ENCODE results near the gene MAP4K1. TPM values are rescaled to one million over a fixed set of nuclear protein-coding genes. Genes with fewer than 3 reads are reported as not detected.

MAP4K1 gene
- total and polyA plus RNA-seq, 7 donors: 0.36 to 1.4 (median 0.68) TPM

GRCh38 chr19:38563475-38563874, 54.3 kb downstream of the MAP4K1 start:
- DNase-seq (peak in 1 of 2 donors; percentile 7), ATAC-seq (no peak)
- WGBS, 3 donors: 95 to 97% (median 96%) methylated on average over 9 of the region's 9 CpGs
- no peak overlapping the region for H3K4me3 ChIP-seq
- H3K27ac ChIP-seq: no peak overlapping the region
- peaks cover 3 to 97% of the 10 kb centered on the region in 2 donors for H3K36me3 ChIP-seq (ENCODE audit: insufficient read depth in 1 of 2, low read depth in 1 of 2)
- no peak for TF ChIP-seq CTCF (IDR thresholded peaks at IDR 0.05)
- intact Hi-C loops (cut with DNase I): no loop called here
- no peaks in the 10 kb centered on the region for H3K9me3 ChIP-seq
- H3K4me1 ChIP-seq: no peaks in the 10 kb centered on the region
- no peaks in the 10 kb centered on the region for H3K27me3 ChIP-seq (ENCODE audit: insufficient read depth in 3 of 3, low read length in 2 of 3)

- ATAC-seq (peak in 3 of 4 donors; percentile 4 to 20 (median 11)), DNase-seq (peak in 1 of 2 donors; percentile 45)
- H3K27me3 ChIP-seq (ENCODE audit: insufficient read depth in 3 of 3, low read length in 2 of 3): no peaks in the 10 kb centered on the region
- no peak for TF ChIP-seq CTCF (IDR thresholded peaks at IDR 0.05)
- 68 to 74% (median 70%) methylated on average over 6 of the region's 6 CpGs for WGBS, 3 donors
- intact Hi-C loops (cut with DNase I): no loop called here
- H3K4me3 ChIP-seq: no peak overlapping the region
- no peaks in the 10 kb centered on the region for H3K9me3 ChIP-seq
- peaks cover 3 to 97% of the 10 kb centered on the region in 2 donors for H3K36me3 ChIP-seq (ENCODE audit: insufficient read depth in 1 of 2, low read depth in 1 of 2)
- no peak overlapping the region for H3K27ac ChIP-seq
- no peaks in the 10 kb centered on the region for H3K4me1 ChIP-seq
Measured at GRCh38 chr19:38562096-38562495, 55.7 kb downstream of the MAP4K1 start.

GRCh38 chr19:38561658-38562057, 56.1 kb downstream of the MAP4K1 start:
- TF ChIP-seq CTCF (IDR thresholded peaks at IDR 0.05): no peak
- Histone ChIP-seq H3K27me3 (ENCODE audit: insufficient read depth in 3 of 3, low read length in 2 of 3) (no peaks in the 10 kb centered on the region), H3K36me3 (ENCODE audit: insufficient read depth in 1 of 2, low read depth in 1 of 2) (peaks cover under 1 to 97% of the 10 kb centered on the region in 2 donors), H3K4me3 (no peak overlapping the region), H3K9me3 (no peaks in the 10 kb centered on the region), H3K27ac (no peak overlapping the region), H3K4me1 (no peaks in the 10 kb centered on the region)
- intact Hi-C loops (cut with DNase I): no loop called here
- WGBS, 3 donors: 85 to 90% (median 87%) methylated on average over 11 of the region's 11 CpGs
- ATAC-seq: peak in 3 of 4 donors; percentile 11 to 18 (median 14)
- no peak for DNase-seq

- H3K9me3 ChIP-seq: no peaks in the 10 kb centered on the region
- H3K4me3 ChIP-seq: no peak overlapping the region
- H3K27ac ChIP-seq: no peak overlapping the region
- no peaks in the 10 kb centered on the region for H3K27me3 ChIP-seq (ENCODE audit: insufficient read depth in 3 of 3, low read length in 2 of 3)
- 92 to 93% (median 92%) methylated on average over 36 to 42 of the region's 42 CpGs for WGBS, 3 donors
- H3K4me1 ChIP-seq: no peaks in the 10 kb centered on the region
- ATAC-seq (peak in 3 of 4 donors; percentile 9 to 19 (median 15)), DNase-seq (peak in 1 of 2 donors; percentile 50)
- peaks cover 0 to 97% of the 10 kb centered on the region in 2 donors for H3K36me3 ChIP-seq (ENCODE audit: insufficient read depth in 1 of 2, low read depth in 1 of 2)
- no peak for TF ChIP-seq CTCF (IDR thresholded peaks at IDR 0.05)
- intact Hi-C loops (cut with DNase I): no loop called here
Measured at GRCh38 chr19:38561053-38561606, 56.6 kb downstream of the MAP4K1 start.
